Effector memory CD4-positive, alpha-beta T cell (primary cell): ENCODE results near the gene SLC35B4.

Experiments used
- DNase-seq, 3 donors: peaks; one replicate each; pipeline ENCODE4 v3.0.0-alpha.2; 2020
- H3K27ac ChIP-seq: 2 replicates; pipeline ENCODE4 v1.7.0; 2013; ENCODE audit warnings: mild to moderate bottlenecking, low read length, moderate library complexity; ENCODE audit not compliant: insufficient read depth, poor library complexity, severe bottlenecking
- H3K27me3 ChIP-seq: replicated peaks from 2 replicates; pipeline ENCODE4 v1.7.0; 2013; ENCODE audit warnings: mild to moderate bottlenecking, low read length; ENCODE audit not compliant: insufficient read depth, control insufficient read depth, poor library complexity, severe bottlenecking
- H3K36me3 ChIP-seq: 2 replicates; pipeline ENCODE4 v1.7.0; 2013; ENCODE audit warnings: mild to moderate bottlenecking, low read length, moderate library complexity; ENCODE audit not compliant: control insufficient read depth, insufficient read depth
- H3K4me1 ChIP-seq: 2 replicates; pipeline ENCODE4 v1.7.0; 2013; ENCODE audit warnings: low read length, mild to moderate bottlenecking; ENCODE audit not compliant: control insufficient read depth, insufficient read depth, poor library complexity, severe bottlenecking
- H3K4me3 ChIP-seq: 2 replicates; pipeline ENCODE4 v1.7.0; 2013; ENCODE audit warnings: low read length, low read depth, mild to moderate bottlenecking; ENCODE audit not compliant: insufficient read depth, poor library complexity, severe bottlenecking
- H3K9me3 ChIP-seq: 2 replicates; pipeline ENCODE4 v1.7.0; 2013; ENCODE audit warnings: mild to moderate bottlenecking, low read length, moderate library complexity; ENCODE audit not compliant: control insufficient read depth

The SLC35B4 gene

DNA sequence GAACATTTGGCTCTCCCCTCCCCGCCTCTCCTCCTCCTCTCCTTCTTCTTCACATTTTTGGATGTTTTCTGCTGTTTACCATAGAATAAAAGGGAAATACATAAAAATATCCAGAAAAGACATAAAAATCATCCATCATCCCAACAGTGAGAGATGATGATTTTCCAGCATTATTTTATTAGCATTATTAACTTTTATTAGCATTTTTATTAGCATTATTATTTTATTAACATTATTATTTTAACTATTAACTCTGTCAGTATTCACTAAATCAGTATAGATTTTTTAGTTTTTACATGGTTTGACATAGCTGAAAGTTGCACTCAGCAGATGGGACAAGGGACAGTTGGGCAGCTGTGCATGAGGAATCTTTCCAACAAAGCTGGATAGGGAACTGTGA is 16.2 kb upstream of the SLC35B4 start:
- H3K9me3 ChIP-seq: no peaks in the 10 kb centered on the region
- no peak overlapping the region for H3K27ac ChIP-seq
- H3K27me3 ChIP-seq: no peaks in the 10 kb centered on the region
- H3K4me1 ChIP-seq: no peaks in the 10 kb centered on the region
- DNase-seq: no peak
- no peak overlapping the region for H3K4me3 ChIP-seq
- H3K36me3 ChIP-seq: no peaks in the 10 kb centered on the region

DNA sequence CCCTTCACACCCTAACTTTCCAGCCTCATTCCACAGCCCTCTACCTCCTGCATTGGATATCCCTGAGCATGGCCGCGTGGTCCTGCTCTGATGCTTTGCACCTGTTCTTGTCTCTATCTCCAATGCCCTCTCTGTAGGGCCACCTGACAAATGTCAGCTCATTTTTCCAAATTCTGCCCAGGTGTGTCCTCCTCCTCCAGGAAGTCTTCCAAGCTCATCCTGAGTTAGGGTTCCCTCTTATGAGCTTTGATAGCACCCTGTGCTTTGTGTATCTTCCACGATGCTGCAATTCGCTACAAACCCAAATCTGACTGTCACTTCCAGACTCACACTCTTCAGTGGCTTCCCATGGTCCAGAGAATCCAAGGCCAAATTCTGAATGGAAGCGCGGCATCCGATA is 14.7 kb upstream of the SLC35B4 start:
- no peaks in the 10 kb centered on the region for H3K36me3 ChIP-seq
- H3K9me3 ChIP-seq: no peaks in the 10 kb centered on the region
- DNase-seq: no peak
- no peak overlapping the region for H3K4me3 ChIP-seq
- no peaks in the 10 kb centered on the region for H3K27me3 ChIP-seq
- no peak overlapping the region for H3K27ac ChIP-seq
- no peaks in the 10 kb centered on the region for H3K4me1 ChIP-seq

DNA sequence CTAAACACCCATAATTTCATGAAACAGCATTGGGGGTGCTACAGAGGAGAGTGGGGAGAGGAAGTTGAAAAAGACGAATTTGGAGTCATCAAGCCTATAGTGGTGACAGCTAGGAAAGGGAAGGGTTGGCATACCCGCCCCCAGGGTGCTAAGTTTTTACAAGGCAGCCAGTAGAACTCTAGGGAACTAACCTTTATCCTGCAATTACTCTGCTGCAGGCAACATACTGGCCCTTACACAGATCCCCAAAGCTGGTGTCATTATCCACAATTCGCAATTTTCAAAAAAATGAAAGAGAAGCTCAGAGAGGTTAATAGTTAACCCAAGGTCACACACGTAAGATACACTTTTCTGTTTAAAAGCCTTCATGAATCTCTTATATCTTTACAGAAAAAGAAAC is 14.2 kb upstream of the SLC35B4 start:
- Histone ChIP-seq H3K36me3 (no peaks in the 10 kb centered on the region), H3K27ac (no peak overlapping the region), H3K4me3 (no peak overlapping the region), H3K27me3 (no peaks in the 10 kb centered on the region), H3K4me1 (no peaks in the 10 kb centered on the region), H3K9me3 (no peaks in the 10 kb centered on the region)
- no peak for DNase-seq

DNA sequence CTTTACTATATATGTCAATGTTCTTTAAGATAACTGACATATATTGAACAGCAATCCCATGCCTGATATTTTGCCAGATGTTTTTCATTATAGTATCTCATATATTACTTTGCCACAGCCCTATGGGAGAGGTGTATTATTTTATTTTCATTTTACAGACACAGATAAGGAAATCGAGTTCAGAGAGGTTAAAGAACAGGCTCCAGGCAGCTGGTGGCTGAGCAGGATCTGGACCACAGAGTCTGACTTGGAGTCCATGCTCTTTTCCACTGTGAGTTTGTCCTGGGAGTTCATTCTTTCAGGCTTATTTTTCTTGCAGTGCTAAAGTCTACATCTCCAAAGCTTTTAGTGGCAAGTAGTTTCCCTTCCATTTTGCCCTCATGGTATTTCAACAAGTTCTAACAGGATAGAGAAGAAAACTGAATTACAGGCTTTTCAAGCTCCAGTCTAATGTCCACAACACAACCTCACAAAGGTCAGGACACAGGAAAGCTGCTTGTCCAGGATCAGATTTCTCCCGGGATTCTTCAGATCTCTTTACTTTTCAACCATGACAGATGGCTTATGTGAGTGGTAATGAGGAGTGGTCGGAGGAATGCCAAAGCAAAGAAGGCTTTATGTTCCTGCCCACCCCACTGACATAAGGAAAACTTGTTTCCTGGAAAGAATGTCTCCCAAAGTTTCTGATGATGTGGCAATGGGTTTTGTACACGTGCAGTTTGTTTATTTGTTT is 13.1 kb upstream of the SLC35B4 start:
- H3K27me3 ChIP-seq: no peaks in the 10 kb centered on the region
- H3K4me1 ChIP-seq: no peaks in the 10 kb centered on the region
- H3K9me3 ChIP-seq: no peaks in the 10 kb centered on the region
- H3K27ac ChIP-seq: no peak overlapping the region
- DNase-seq: no peak
- no peaks in the 10 kb centered on the region for H3K36me3 ChIP-seq
- H3K4me3 ChIP-seq: no peak overlapping the region

DNA sequence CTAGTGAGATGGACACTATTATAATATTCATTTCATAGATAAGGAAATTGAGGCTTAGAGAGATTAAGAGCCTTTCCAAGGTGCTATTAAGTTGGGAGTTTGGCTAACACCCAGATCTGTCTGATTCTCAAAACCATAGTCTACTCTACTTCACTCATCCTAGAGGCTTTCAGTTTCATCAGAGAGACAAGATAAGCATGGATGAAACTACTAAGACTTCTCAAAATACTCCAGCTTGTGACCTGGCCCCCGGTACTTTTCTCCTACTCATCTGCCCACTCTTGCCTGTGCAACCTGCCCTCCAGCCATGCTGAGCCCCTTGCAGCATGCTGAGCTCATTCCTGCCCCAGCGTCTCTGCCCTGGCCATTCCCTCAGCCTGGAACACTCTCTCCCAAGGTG is 12.2 kb upstream of the SLC35B4 start:
- H3K27ac ChIP-seq: no peak overlapping the region
- no peaks in the 10 kb centered on the region for H3K9me3 ChIP-seq
- H3K27me3 ChIP-seq: no peaks in the 10 kb centered on the region
- no peak for DNase-seq
- H3K36me3 ChIP-seq: no peaks in the 10 kb centered on the region
- H3K4me1 ChIP-seq: no peaks in the 10 kb centered on the region
- H3K4me3 ChIP-seq: no peak overlapping the region

DNA sequence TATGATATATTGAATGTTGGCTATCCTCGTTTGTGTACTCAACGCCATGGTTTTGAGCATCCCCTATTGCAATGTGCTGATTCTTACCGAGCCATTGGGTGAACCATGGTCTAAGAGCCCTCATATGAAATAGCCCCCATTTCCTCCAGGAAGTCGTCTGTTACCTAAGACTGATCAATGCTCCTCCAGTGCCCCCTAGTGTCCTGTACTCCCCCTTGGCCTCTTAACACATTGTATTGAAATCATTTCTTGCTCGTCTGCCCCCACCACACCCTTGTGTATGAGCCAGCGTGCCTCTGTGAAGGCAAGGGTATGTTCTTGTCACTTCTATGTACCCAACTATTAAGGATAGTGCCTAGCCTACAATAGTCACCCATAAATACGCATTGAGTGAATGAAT is 11.2 kb upstream of the SLC35B4 start:
- H3K36me3 ChIP-seq: no peaks in the 10 kb centered on the region
- H3K27ac ChIP-seq: no peak overlapping the region
- H3K4me1 ChIP-seq: no peaks in the 10 kb centered on the region
- H3K27me3 ChIP-seq: no peaks in the 10 kb centered on the region
- H3K4me3 ChIP-seq: no peak overlapping the region
- no peaks in the 10 kb centered on the region for H3K9me3 ChIP-seq
- peak in 2 of 3 donors; percentile 18 to 26 for DNase-seq

DNA sequence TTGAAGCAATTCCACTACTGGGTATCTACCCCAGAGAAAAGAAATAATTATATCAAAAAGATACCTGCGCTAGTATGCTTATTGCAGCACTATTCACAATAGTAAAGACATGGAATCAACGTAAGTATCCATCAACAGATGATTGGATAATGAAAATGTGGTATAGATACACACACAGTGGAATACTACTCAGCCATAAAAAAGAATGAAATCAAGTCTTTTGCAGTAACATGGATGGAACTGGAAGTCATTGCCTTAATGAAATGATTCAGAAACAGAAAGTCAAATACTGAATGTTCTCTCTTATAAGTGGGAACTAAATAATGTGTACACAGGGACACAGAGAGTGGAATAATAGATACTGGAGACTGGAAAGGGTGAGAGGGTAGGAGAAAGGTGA is 7.4 kb upstream of the SLC35B4 start:
- Histone ChIP-seq H3K9me3 (no peaks in the 10 kb centered on the region), H3K4me1 (no peaks in the 10 kb centered on the region), H3K4me3 (no peak overlapping the region), H3K27ac (no peak overlapping the region), H3K27me3 (no peaks in the 10 kb centered on the region), H3K36me3 (no peaks in the 10 kb centered on the region)
- DNase-seq: no peak

DNA sequence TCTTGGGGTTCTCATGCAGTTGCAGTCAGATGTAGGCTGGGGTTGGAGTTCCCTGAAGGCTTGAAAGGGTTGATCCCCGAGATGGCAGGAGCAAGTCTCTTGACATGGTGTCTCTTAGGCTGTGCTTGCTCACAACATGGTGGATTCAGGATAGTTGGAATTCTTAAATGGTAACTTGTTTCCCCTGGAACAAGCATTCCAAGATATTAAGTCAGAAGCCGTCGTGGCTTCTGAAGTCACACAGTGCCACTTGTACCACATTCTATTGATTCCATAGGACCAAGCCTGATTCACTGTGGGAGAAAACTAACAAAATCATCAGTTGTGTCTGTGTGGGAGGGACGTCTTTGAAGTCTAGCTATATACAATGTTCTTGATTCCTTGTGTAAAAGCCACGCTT is 3.5 kb upstream of the SLC35B4 start:
- Histone ChIP-seq H3K27ac (no peak overlapping the region), H3K27me3 (no peaks in the 10 kb centered on the region), H3K4me3 (no peak overlapping the region), H3K36me3 (no peaks in the 10 kb centered on the region), H3K4me1 (no peaks in the 10 kb centered on the region), H3K9me3 (no peaks in the 10 kb centered on the region)
- DNase-seq: no peak

DNA sequence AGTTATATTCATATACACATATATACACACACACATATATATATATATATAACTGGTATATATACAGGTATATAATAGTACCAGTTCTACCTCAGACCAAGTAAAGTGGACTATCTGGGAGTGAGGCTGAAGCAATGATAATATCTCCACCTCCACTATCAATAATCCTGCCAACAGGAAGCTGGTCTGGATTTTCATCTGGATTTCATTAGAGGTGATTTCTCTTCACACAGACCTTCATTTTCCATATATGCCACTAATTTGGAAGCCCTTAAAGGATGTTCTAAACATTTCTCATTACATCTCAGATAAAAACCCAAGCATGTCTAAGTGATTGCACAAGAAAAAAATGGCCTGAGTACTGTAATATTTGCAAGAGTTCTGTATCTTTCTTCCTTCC is 1.7 kb upstream of the SLC35B4 start:
- Histone ChIP-seq H3K4me1 (no peaks in the 10 kb centered on the region), H3K9me3 (no peaks in the 10 kb centered on the region), H3K27ac (no peak overlapping the region), H3K36me3 (no peaks in the 10 kb centered on the region), H3K27me3 (no peaks in the 10 kb centered on the region), H3K4me3 (no peak overlapping the region)
- DNase-seq: no peak

DNA sequence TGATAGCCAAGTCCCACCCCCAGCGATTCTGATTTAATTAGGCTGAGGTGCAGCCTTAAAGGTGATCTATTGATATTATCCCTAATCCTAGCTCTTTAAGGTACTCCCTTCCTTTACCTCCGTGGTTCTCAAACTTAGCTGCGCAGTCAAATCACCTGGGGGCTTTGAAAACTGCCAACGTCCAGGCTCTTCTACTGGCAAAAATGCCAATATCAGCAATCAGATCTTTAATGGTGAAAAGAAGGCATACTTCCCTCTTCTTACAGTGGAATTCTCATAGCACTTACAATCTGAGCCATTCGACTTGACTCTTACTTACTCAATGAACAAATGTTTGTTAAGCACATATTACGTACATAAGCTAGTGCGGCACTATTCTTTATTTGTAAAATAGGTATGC is 704 bp upstream of the SLC35B4 start:
- no peaks in the 10 kb centered on the region for H3K27me3 ChIP-seq
- no peak overlapping the region for H3K27ac ChIP-seq
- H3K9me3 ChIP-seq: no peaks in the 10 kb centered on the region
- no peaks in the 10 kb centered on the region for H3K36me3 ChIP-seq
- peak overlapping the region; percentile 87 for H3K4me3 ChIP-seq
- H3K4me1 ChIP-seq: no peaks in the 10 kb centered on the region
- DNase-seq: no peak
